Activated CD8-positive, alpha-beta T cell treated with anti-CD3 and anti-CD28 coated beads for 36 hours (primary cell): ENCODE results near the gene TGFB1I1. TPM values are rescaled to one million over a fixed set of nuclear protein-coding genes. Genes with fewer than 3 reads are reported as not detected.

Experiments used
- ATAC-seq: fragments of 200-7000 bp; cut with Tn5 transposase; one replicate; pipeline ENCODE4 v1.10.0; 2021; ENCODE audit warnings: mild to moderate bottlenecking, moderate library complexity
- CTCF ChIA-PET: fragments of 350-600 bp; sonication (Branson Sonifier 250); formaldehyde crosslinking; loops from one replicate; lab custom pipeline; 2021; ENCODE audit warnings: antibody characterized with exemption; lab: Charles Lee
- POLR2A ChIA-PET: fragments of 350-600 bp; sonication (Branson Sonifier 250); formaldehyde crosslinking; loops from one replicate; lab custom pipeline; 2021; ENCODE audit warnings: antibody characterized with exemption; lab: Charles Lee
- DNase-seq: peaks from one replicate; pipeline ENCODE4 v3.0.0-alpha.2; 2020
- H3K27ac Mint-ChIP-seq: one replicate; pipeline ENCODE4 v1.8.0; 2021; ENCODE audit warnings: mild to moderate bottlenecking, mixed read lengths
- H3K27me3 Mint-ChIP-seq: one replicate; pipeline ENCODE4 v1.8.0; 2021; ENCODE audit warnings: mixed read lengths
- H3K36me3 Mint-ChIP-seq: one replicate; pipeline ENCODE4 v1.8.0; 2021; ENCODE audit warnings: low read depth, mixed read lengths
- H3K4me1 Mint-ChIP-seq: one replicate; pipeline ENCODE4 v1.8.0; 2021; ENCODE audit warnings: low read depth, mixed read lengths
- H3K4me3 Mint-ChIP-seq: one replicate; pipeline ENCODE4 v1.8.0; 2021; ENCODE audit warnings: mild to moderate bottlenecking, moderate library complexity, mixed read lengths
- H3K9me3 Mint-ChIP-seq: one replicate; pipeline ENCODE4 v1.8.0; 2021; ENCODE audit warnings: mixed read lengths
- intact Hi-C: fragments of 100-400 bp; cut with micrococcal nuclease; formaldehyde crosslinking; loops from one replicate; pipeline ENCODE4 v1.10.0; 2022
- total RNA-seq, 2 experiments: library from RNA; stranded (reverse); gene quantifications; one replicate each; pipeline ENCODE4 v1.2.3, GENCODE V29; 2021
- TF ChIP-seq, protein P1 (sequence below): fragments of 200-600 bp; IDR thresholded peaks from one replicate; pipeline ENCODE4 v1.8.0; 2022; ENCODE audit warnings: antibody characterized with exemption, mild to moderate bottlenecking

The TGFB1I1 gene
- total RNA-seq, 2 experiments from 2014 or later: 0.92 to 1.2 TPM

GRCh38 chr16:31474173-31474714 is 2.3 kb downstream of the TGFB1I1 start:
- no peaks in the 10 kb centered on the region for H3K9me3 Mint-ChIP-seq
- DNase-seq: no peak
- no peak for ATAC-seq
- H3K4me1 Mint-ChIP-seq: peaks cover 19% of the 10 kb centered on the region
- intact Hi-C loops: no loop called here
- no peaks in the 10 kb centered on the region for H3K36me3 Mint-ChIP-seq
- TF ChIP-seq, protein P1, sequence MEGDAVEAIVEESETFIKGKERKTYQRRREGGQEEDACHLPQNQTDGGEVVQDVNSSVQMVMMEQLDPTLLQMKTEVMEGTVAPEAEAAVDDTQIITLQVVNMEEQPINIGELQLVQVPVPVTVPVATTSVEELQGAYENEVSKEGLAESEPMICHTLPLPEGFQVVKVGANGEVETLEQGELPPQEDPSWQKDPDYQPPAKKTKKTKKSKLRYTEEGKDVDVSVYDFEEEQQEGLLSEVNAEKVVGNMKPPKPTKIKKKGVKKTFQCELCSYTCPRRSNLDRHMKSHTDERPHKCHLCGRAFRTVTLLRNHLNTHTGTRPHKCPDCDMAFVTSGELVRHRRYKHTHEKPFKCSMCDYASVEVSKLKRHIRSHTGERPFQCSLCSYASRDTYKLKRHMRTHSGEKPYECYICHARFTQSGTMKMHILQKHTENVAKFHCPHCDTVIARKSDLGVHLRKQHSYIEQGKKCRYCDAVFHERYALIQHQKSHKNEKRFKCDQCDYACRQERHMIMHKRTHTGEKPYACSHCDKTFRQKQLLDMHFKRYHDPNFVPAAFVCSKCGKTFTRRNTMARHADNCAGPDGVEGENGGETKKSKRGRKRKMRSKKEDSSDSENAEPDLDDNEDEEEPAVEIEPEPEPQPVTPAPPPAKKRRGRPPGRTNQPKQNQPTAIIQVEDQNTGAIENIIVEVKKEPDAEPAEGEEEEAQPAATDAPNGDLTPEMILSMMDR: no peak
- H3K4me3 Mint-ChIP-seq: no peak overlapping the region
- ChIA-PET CTCF (interaction anchor here (0.6 to 10.2 kb wide), 2 partner anchors 15 to 163 kb away, joined by 3 to 70 read pairs; partner anchors contain the start of gene ARMC5), POLR2A (interaction anchor here (0.9 to 4.2 kb wide), 3 partner anchors 14 to 34 kb away, joined by 3 to 16 read pairs (median 6); partner anchors contain the start of gene RUSF1)
- no peak overlapping the region for H3K27ac Mint-ChIP-seq
- peaks cover 19% of the 10 kb centered on the region for H3K27me3 Mint-ChIP-seq

DNA sequence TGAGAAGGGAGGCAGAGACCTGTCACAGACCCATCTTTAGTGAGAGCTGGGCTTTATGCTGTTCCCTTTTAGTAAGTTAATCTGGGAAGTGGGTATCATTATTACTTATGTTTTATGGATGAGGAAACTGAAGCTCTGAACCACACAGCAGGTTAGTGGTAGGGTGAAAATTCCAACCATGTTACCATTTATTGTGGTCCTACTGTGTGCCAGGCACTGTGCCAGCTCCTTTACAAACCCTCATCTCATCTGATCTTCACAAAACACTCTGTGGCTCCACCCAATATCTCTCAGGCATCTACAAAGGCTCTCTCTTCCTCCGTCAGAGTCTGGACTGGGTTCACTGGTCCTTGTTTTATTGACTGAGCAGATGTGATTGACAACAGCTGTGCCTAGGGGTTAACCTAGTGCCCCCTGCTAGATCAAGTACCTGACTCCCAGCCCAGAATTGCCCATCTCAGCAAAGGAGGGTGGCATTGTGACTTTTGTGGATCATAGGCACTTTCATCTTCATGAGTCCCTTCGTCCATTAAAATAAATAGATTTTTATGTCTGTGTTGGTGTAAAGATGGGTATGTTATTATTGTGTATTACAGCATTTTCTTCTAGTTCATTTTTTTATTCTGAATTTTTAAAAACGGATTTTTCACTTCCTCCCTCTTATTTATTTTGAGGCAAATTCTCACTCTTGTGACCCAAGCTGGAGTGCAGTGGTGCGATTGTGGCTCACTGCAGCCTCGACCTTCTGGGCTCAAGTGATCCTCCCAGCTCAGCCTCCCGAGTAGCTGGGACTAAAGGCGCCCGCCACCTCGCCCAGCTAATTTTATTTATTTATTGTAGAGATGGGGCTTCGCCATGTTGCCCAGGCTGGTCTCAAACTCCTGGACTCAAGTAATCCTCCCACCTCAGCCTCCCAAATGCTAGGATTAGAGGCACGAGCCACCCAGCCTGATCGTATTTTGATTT is 3.1 kb downstream of the TGFB1I1 start:
- intact Hi-C loops: no loop called here
- H3K9me3 Mint-ChIP-seq: no peaks in the 10 kb centered on the region
- H3K4me1 Mint-ChIP-seq: peaks cover 19% of the 10 kb centered on the region
- TF ChIP-seq, protein P1: no peak
- POLR2A ChIA-PET: interaction anchor here (0.9 to 4.2 kb wide), 4 partner anchors 13 to 33 kb away, joined by 3 to 16 read pairs (median 5); partner anchors contain the start of gene RUSF1
- no peaks in the 10 kb centered on the region for H3K36me3 Mint-ChIP-seq
- DNase-seq (no peak), ATAC-seq (no peak)
- CTCF ChIA-PET: interaction anchor here (0.6 to 10.2 kb wide), 3 partner anchors 12 to 164 kb away, joined by 3 to 70 read pairs (median 3); partner anchors contain the start of gene ARMC5
- no peak overlapping the region for H3K4me3 Mint-ChIP-seq
- peaks cover 19% of the 10 kb centered on the region for H3K27me3 Mint-ChIP-seq
- H3K27ac Mint-ChIP-seq: no peak overlapping the region

DNA sequence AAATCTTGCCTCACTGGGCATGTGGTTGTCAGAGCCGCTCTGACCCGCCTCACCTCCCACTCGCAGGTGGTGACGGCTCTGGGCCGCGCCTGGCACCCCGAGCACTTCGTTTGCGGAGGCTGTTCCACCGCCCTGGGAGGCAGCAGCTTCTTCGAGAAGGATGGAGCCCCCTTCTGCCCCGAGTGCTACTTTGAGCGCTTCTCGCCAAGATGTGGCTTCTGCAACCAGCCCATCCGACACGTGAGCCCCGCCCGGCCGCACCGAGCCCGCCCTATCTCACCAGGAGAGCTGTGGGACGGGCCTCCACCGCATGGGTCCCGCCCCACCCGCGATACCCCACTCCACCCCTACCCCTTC is 4.0 kb downstream of the TGFB1I1 start:
- ChIA-PET CTCF (interaction anchor here (0.8 to 10.2 kb wide), 3 partner anchors 11 to 20 kb away, joined by 3 to 70 read pairs (median 3); partner anchors contain the start of gene ARMC5), POLR2A (interaction anchor here (1.0 to 4.2 kb wide), 3 partner anchors 12 to 18 kb away, joined by 4 to 16 read pairs (median 6); no protein-coding TSS in a partner anchor)
- Mint-ChIP-seq H3K27ac (no peak overlapping the region), H3K9me3 (no peaks in the 10 kb centered on the region), H3K4me3 (peak overlapping the region; percentile 77), H3K36me3 (no peaks in the 10 kb centered on the region), H3K27me3 (peaks cover 16% of the 10 kb centered on the region), H3K4me1 (peaks cover 19% of the 10 kb centered on the region)
- TF ChIP-seq, protein P1: no peak
- no peak for DNase-seq
- no peak for ATAC-seq
- intact Hi-C loops: no loop called here

GRCh38 chr16:31476303-31477219 is 4.6 kb downstream of the TGFB1I1 start:
- Mint-ChIP-seq H3K27me3 (peaks cover 12% of the 10 kb centered on the region), H3K36me3 (no peaks in the 10 kb centered on the region), H3K4me3 (peak overlapping the region; percentile 77), H3K4me1 (peaks cover 19% of the 10 kb centered on the region), H3K27ac (peak overlapping the region; percentile 24), H3K9me3 (no peaks in the 10 kb centered on the region)
- DNase-seq (peak; percentile 94), ATAC-seq (peak; percentile 92)
- intact Hi-C loops: no loop called here
- CTCF ChIA-PET: interaction anchor here (0.8 to 10.2 kb wide), 3 partner anchors 17 to 25 kb away, joined by 3 to 70 read pairs (median 3); partner anchors contain the start of gene ARMC5
- TF ChIP-seq, protein P1: no peak
- POLR2A ChIA-PET: interaction anchor here (1.1 to 4.2 kb wide), 6 partner anchors 9 to 32 kb away, joined by 3 to 16 read pairs (median 4); partner anchors contain the start of gene RUSF1
